HG03342 (cell line): Measurements from ENCODE around the gene THSD7A.

Experiments used
- ATAC-seq: cut with Tn5 transposase; IDR thresholded peaks from one replicate; pipeline ENCODE4 v1.9.1; 2021; ENCODE audit warnings: mild to moderate bottlenecking, moderate library complexity; ENCODE audit not compliant: unreplicated experiment

THSD7A gene

GRCh38 chr7:11751807-11752389 lies 80.1 kb downstream of the THSD7A start:
- no peak for ATAC-seq

GRCh38 chr7:11751315-11751714 lies 80.7 kb downstream of the THSD7A start:
- ATAC-seq = no peak

GRCh38 chr7:11750191-11750590 lies 81.8 kb downstream of the THSD7A start:
- ATAC-seq = no peak

- no peak for ATAC-seq
Measured at GRCh38 chr7:11749629-11750028, 82.4 kb downstream of the THSD7A start.

GRCh38 chr7:11748884-11749283 lies 83.1 kb downstream of the THSD7A start:
- ATAC-seq = no peak

GRCh38 chr7:11747715-11748485 lies 84.1 kb downstream of the THSD7A start:
- ATAC-seq = no peak

GRCh38 chr7:11746591-11746990 lies 85.4 kb downstream of the THSD7A start:
- ATAC-seq = no peak

GRCh38 chr7:11743548-11743947 lies 88.5 kb downstream of the THSD7A start:
- no peak for ATAC-seq

- no peak for ATAC-seq
Measured at GRCh38 chr7:11743016-11743415, 89.0 kb downstream of the THSD7A start.

- ATAC-seq = no peak
Measured at GRCh38 chr7:11742496-11742895, 89.5 kb downstream of the THSD7A start.

- ATAC-seq = no peak
Measured at GRCh38 chr7:11737723-11738122, 94.3 kb downstream of the THSD7A start.

GRCh38 chr7:11732207-11732606 lies 99.8 kb downstream of the THSD7A start:
- ATAC-seq = no peak

GRCh38 chr7:11730725-11731124 lies 101.3 kb downstream of the THSD7A start:
- ATAC-seq = no peak

- ATAC-seq = no peak
Measured at GRCh38 chr7:11727864-11728263, 104.1 kb downstream of the THSD7A start.

GRCh38 chr7:11726794-11727155 lies 105.2 kb downstream of the THSD7A start:
- ATAC-seq = no peak

- no peak for ATAC-seq
Measured at GRCh38 chr7:11726001-11726793, 105.8 kb downstream of the THSD7A start.

GRCh38 chr7:11716185-11716584 lies 115.8 kb downstream of the THSD7A start:
- no peak for ATAC-seq

- no peak for ATAC-seq
Measured at GRCh38 chr7:11714676-11715075, 117.3 kb downstream of the THSD7A start.

- ATAC-seq = no peak
Measured at GRCh38 chr7:11714205-11714604, 117.8 kb downstream of the THSD7A start.

GRCh38 chr7:11713352-11713751 lies 118.6 kb downstream of the THSD7A start:
- ATAC-seq = no peak

- no peak for ATAC-seq
Measured at GRCh38 chr7:11710377-11710776, 121.6 kb downstream of the THSD7A start.

- no peak for ATAC-seq
Measured at GRCh38 chr7:11709196-11709595, 122.8 kb downstream of the THSD7A start.
